ENCODE data around the gene C11orf21.

DNA sequence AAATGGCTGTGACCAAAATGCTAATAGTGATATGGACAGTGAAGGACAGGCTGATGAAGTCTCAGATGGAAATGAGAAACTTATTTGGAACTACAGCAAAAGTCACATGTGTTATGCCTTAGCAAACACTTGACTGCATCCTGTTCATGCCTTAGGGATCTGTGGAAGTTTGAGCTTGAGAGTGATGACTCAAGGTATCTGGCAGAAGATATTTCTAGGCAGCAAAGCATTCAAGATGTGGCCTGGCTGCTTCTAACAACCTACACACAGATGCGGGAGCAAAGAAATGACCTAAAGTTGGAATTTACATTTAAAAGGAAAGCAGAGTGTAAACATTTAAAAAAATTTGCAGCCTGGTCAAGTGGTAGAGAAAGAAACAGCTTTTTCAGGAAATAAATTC is 47.3 kb upstream of the C11orf21 start:
- TF ChIP-seq GATA2 (IDR thresholded peaks at IDR 0.05; ENCODE audit: low read depth, low read length) (no peak), GATA3 (IDR thresholded peaks at IDR 0.05; ENCODE audit: low read depth, low read length) (no peak)

Data from SH-SY5Y (cell line).